GM12873 (cell line): ENCODE measurements around the gene SLC15A4.

Experiments used
- CTCF ChIP-seq: IDR thresholded peaks from 2 replicates; pipeline ENCODE4 v1.5.1; 2012; ENCODE audit warnings: low read depth, mild to moderate bottlenecking, moderate library complexity, low read length, control low read depth; ENCODE audit not compliant: insufficient read depth; ENCODE audit errors: missing control alignments

Gene SLC15A4

GRCh38 chr12:128766738-128767501 is 56.8 kb downstream of the SLC15A4 start:
- TF ChIP-seq CTCF, result no peak

GRCh38 chr12:128763395-128763794 is 60.4 kb downstream of the SLC15A4 start:
- no peak for TF ChIP-seq CTCF

- TF ChIP-seq CTCF, result no peak
These were observed 62.4 kb downstream of the SLC15A4 start for GRCh38 chr12:128761379-128761790.

- TF ChIP-seq CTCF, result no peak
These were observed 68.2 kb downstream of the SLC15A4 start for GRCh38 chr12:128755566-128755965.

GRCh38 chr12:128754275-128754674 is 69.5 kb downstream of the SLC15A4 start:
- no peak for TF ChIP-seq CTCF

- TF ChIP-seq CTCF, result no peak
These were observed 70.3 kb downstream of the SLC15A4 start for GRCh38 chr12:128753438-128753837.

GRCh38 chr12:128752386-128752785 is 71.4 kb downstream of the SLC15A4 start:
- no peak for TF ChIP-seq CTCF
